HEK293 (cell line): ENCODE results near the gene CXCL5.
"Not testable (repeated sequence)": the region's sequence is repeated elsewhere in the genome, so short reads cannot be mapped to it uniquely, and the experiment has no call there.

Source experiments
- CTCF ChIA-PET: fragments of 350-600 bp; formaldehyde crosslinking; extraction: SDS; loops from one replicate; lab custom pipeline; 2021; ENCODE audit warnings: antibody characterized with exemption; lab: Yijun Ruan, JAX
- POLR2A ChIA-PET: fragments of 300-600 bp; formaldehyde crosslinking; extraction: SDS; loops from one replicate; lab custom pipeline; 2020; ENCODE audit warnings: antibody characterized with exemption, inconsistent platforms; lab: Yijun Ruan, JAX
- H3K27ac ChIP-seq: fragments of 200-500 bp; sonication (Bioruptor generic); 2 replicates; pipeline ENCODE4 v1.5.1; 2014; ENCODE audit warnings: low read depth, low read length, control low read depth, inconsistent platforms; ENCODE audit errors: extremely low read depth
- H3K36me3 ChIP-seq, 2 experiments: fragments of 200-500 bp in 1 of 2; sonication (Bioruptor generic) in 1 of 2; 1 replicate in 1 of 2; 2 replicates in 1 of 2; pipeline ENCODE4 v1.5.1; 2014 to 2017; ENCODE audit warnings: inconsistent platforms in 2 of 2, low read length in 2 of 2; ENCODE audit not compliant: control insufficient read depth in 2 of 2, insufficient read depth in 1 of 2
- H3K4me1 ChIP-seq: fragments of 200-500 bp; sonication (Bioruptor generic); 2 replicates; pipeline ENCODE4 v1.5.1; 2014; ENCODE audit warnings: mild to moderate bottlenecking, low read length, inconsistent platforms; ENCODE audit not compliant: control insufficient read depth, insufficient read depth
- H3K4me3 ChIP-seq: 2 replicates; pipeline ENCODE4 v1.5.1; 2011; ENCODE audit warnings: low read depth, mild to moderate bottlenecking, control low read depth, low read length, moderate library complexity
- H3K9me3 ChIP-seq: fragments of 200-500 bp; sonication (Bioruptor generic); 2 replicates; pipeline ENCODE4 v1.5.1; 2014; ENCODE audit warnings: low read depth, low read length, inconsistent platforms; ENCODE audit not compliant: control insufficient read depth, insufficient read depth
- CTCF ChIP-seq: fragments of 450-650 bp; formaldehyde crosslinking; IDR thresholded peaks from 2 replicates; pipeline ENCODE4 v1.5.1; 2016; ENCODE audit warnings: missing biosample characterization, missing genetic modification characterization
- GLI2 ChIP-seq: fragments of 450-650 bp; formaldehyde crosslinking; IDR thresholded peaks from 2 replicates; pipeline ENCODE4; 2017; ENCODE audit warnings: missing biosample characterization, missing genetic modification characterization, low read depth, borderline replicate concordance
- HOXD13 ChIP-seq: sonication (generic); formaldehyde crosslinking; IDR thresholded peaks from 2 replicates; pipeline ENCODE4 v1.8.0; 2022; ENCODE audit warnings: missing genetic modification reagents, borderline replicate concordance
- SCRT2 ChIP-seq: fragments of 450-650 bp; formaldehyde crosslinking; IDR thresholded peaks from 2 replicates; pipeline ENCODE4 v1.5.1; 2016; ENCODE audit warnings: missing biosample characterization, missing genetic modification characterization
- SETDB1 ChIP-seq: IDR thresholded peaks from one replicate; pipeline ENCODE4 v1.6.1; 2017; ENCODE audit warnings: mild to moderate bottlenecking, low read length, moderate library complexity, mixed read lengths; ENCODE audit not compliant: insufficient read length
- SP2 ChIP-seq: fragments of 450-650 bp; formaldehyde crosslinking; IDR thresholded peaks from 2 replicates; pipeline ENCODE4 v1.5.1; 2016; ENCODE audit warnings: missing biosample characterization, missing genetic modification characterization
- TRIM28 ChIP-seq: IDR thresholded peaks from 2 replicates; pipeline ENCODE4 v1.6.1; 2011; ENCODE audit warnings: low read length, control low read depth, borderline replicate concordance
- WT1 ChIP-seq: fragments of 450-650 bp; formaldehyde crosslinking; IDR thresholded peaks from 2 replicates; pipeline ENCODE4 v1.5.1; 2016; ENCODE audit warnings: missing biosample characterization, missing genetic modification characterization
- YY1 ChIP-seq: fragments of 450-650 bp; formaldehyde crosslinking; IDR thresholded peaks from 2 replicates; pipeline ENCODE4 v1.5.1; 2018; ENCODE audit warnings: missing biosample characterization, missing genetic modification characterization
- ZIC2 ChIP-seq: fragments of 450-650 bp; formaldehyde crosslinking; IDR thresholded peaks from 2 replicates; pipeline ENCODE4 v1.5.1; 2016; ENCODE audit warnings: missing biosample characterization, missing genetic modification characterization
- ZNF169 ChIP-seq: fragments of 450-650 bp; formaldehyde crosslinking; IDR thresholded peaks from 2 replicates; pipeline ENCODE4 v1.5.1; 2016; ENCODE audit warnings: missing biosample characterization, missing genetic modification characterization
- ZNF211 ChIP-seq: fragments of 450-650 bp; formaldehyde crosslinking; IDR thresholded peaks from 2 replicates; pipeline ENCODE4 v1.5.1; 2016; ENCODE audit warnings: low read depth, missing biosample characterization, missing genetic modification characterization
- ZNF266 ChIP-seq: fragments of 450-650 bp; formaldehyde crosslinking; IDR thresholded peaks from 2 replicates; pipeline ENCODE4 v1.5.1; 2016; ENCODE audit warnings: missing biosample characterization, missing genetic modification characterization, low read depth
- ZNF302 ChIP-seq: fragments of 450-650 bp; formaldehyde crosslinking; IDR thresholded peaks from 2 replicates; pipeline ENCODE4 v1.5.1; 2016; ENCODE audit warnings: missing biosample characterization, missing genetic modification characterization, low read depth
- ZNF366 ChIP-seq: fragments of 450-650 bp; formaldehyde crosslinking; conservative IDR thresholded peaks from 2 replicates; pipeline ENCODE4 v1.5.1; 2016; ENCODE audit warnings: missing biosample characterization, missing genetic modification characterization
- ZNF394 ChIP-seq: fragments of 450-650 bp; formaldehyde crosslinking; IDR thresholded peaks from 2 replicates; pipeline ENCODE4 v1.5.1; 2016; ENCODE audit warnings: missing biosample characterization, missing genetic modification characterization, mild to moderate bottlenecking, moderate library complexity, borderline replicate concordance
- ZNF398 ChIP-seq: fragments of 450-650 bp; formaldehyde crosslinking; IDR thresholded peaks from 2 replicates; pipeline ENCODE4 v1.5.1; 2017; ENCODE audit warnings: missing biosample characterization, missing genetic modification characterization
- ZNF610 ChIP-seq: fragments of 450-650 bp; formaldehyde crosslinking; IDR thresholded peaks from 2 replicates; pipeline ENCODE4 v1.5.1; 2016; ENCODE audit warnings: missing biosample characterization, missing genetic modification characterization, borderline replicate concordance
- ZNF624 ChIP-seq: fragments of 450-650 bp; formaldehyde crosslinking; IDR thresholded peaks from 2 replicates; pipeline ENCODE4 v1.5.1; 2017; ENCODE audit warnings: missing biosample characterization, missing genetic modification characterization
- ZNF645 ChIP-seq: fragments of 450-650 bp; formaldehyde crosslinking; IDR thresholded peaks from 2 replicates; pipeline ENCODE4; 2016; ENCODE audit warnings: missing biosample characterization, missing genetic modification characterization
- ZNF654 ChIP-seq: fragments of 450-650 bp; formaldehyde crosslinking; IDR thresholded peaks from 2 replicates; pipeline ENCODE4 v1.5.1; 2016; ENCODE audit warnings: low read depth, missing biosample characterization, missing genetic modification characterization
- ZNF707 ChIP-seq: fragments of 450-650 bp; formaldehyde crosslinking; IDR thresholded peaks from 2 replicates; pipeline ENCODE4 v1.5.1; 2016; ENCODE audit warnings: missing biosample characterization, missing genetic modification characterization
- ZNF76 ChIP-seq: fragments of 450-650 bp; formaldehyde crosslinking; IDR thresholded peaks from 2 replicates; pipeline ENCODE4; 2016; ENCODE audit warnings: low read depth, missing biosample characterization, missing genetic modification characterization, borderline replicate concordance
- ZSCAN30 ChIP-seq: fragments of 450-650 bp; IDR thresholded peaks from 2 replicates; pipeline ENCODE4 v1.5.1; 2018; ENCODE audit warnings: missing biosample characterization, mild to moderate bottlenecking, missing genetic modification characterization, moderate library complexity

Gene CXCL5

GRCh38 chr4:73964862-73965611, 33.4 kb downstream of the CXCL5 start:
- Histone ChIP-seq H3K9me3 (no peaks in the 10 kb centered on the region), H3K4me3 (no peak overlapping the region), H3K36me3 (no peaks in the 10 kb centered on the region)
- CTCF ChIA-PET: interaction anchor here (0.6 to 2.0 kb wide), 12 partner anchors 14 to 1624 kb away, joined by 3 to 6 read pairs (median 3); partner anchors contain the start of gene CXCL3
- TF ChIP-seq WT1 (tag by site-specific recombination) (no peak), ZNF302 (no peak), ZNF624 (no peak), ZNF398 (peak; percentile 48; the same call in 1 of the 2 replicates), TRIM28 (no peak), ZSCAN30 (tag by site-specific recombination) (no peak), ZNF654 (tag by site-specific recombination) (peak; percentile 43), SCRT2 (tag by site-specific recombination) (peak; percentile 55), SETDB1 (no peak), ZNF645 (tag by site-specific recombination) (no peak), HOXD13 (CRISPR knock-in tag) (no peak), ZNF394 (tag by site-specific recombination) (peak; percentile 62; the same call in 1 of the 2 replicates), GLI2 (tag by site-specific recombination) (no peak), YY1 (tag by site-specific recombination) (no peak), ZNF76 (no peak), CTCF (tag by site-specific recombination) (no peak), ZNF169 (tag by site-specific recombination) (no peak)
- TF ChIP-seq, all 188 proteins: peak for 4
- Histone ChIP-seq H3K27ac (no peak overlapping the region), H3K4me1 (no peaks in the 10 kb centered on the region)
- POLR2A ChIA-PET: no interaction called here

- Histone ChIP-seq H3K36me3 (no peaks in the 10 kb centered on the region), H3K4me1 (no peaks in the 10 kb centered on the region), H3K9me3 (no peaks in the 10 kb centered on the region), H3K27ac (no peak overlapping the region), H3K4me3 (no peak overlapping the region)
- ChIA-PET CTCF (no interaction called here), POLR2A (no interaction called here)
- no peak for TF ChIP-seq WT1 (tag by site-specific recombination)
- no peak for TF ChIP-seq ZNF211 (tag by site-specific recombination)
- no peak for TF ChIP-seq ZNF610
- no peak for TF ChIP-seq ZNF707 (tag by site-specific recombination)
- TF ChIP-seq SP2 (tag by site-specific recombination): no peak
- no peak for TF ChIP-seq ZNF366 (tag by site-specific recombination)
- TF ChIP-seq ZIC2 (tag by site-specific recombination): no peak
- TF ChIP-seq ZNF266 (tag by site-specific recombination): no peak
Measured at GRCh38 chr4:73962724-73963123, 35.8 kb downstream of the CXCL5 start.

GRCh38 chr4:73959041-73959440, 39.4 kb downstream of the CXCL5 start:
- H3K36me3 ChIP-seq, H3K4me1 ChIP-seq, CTCF ChIA-PET, H3K4me3 ChIP-seq, POLR2A ChIA-PET, H3K27ac ChIP-seq, H3K9me3 ChIP-seq: not testable (repeated sequence)
